A549 treated with AZD2906 at 1 μM for 4 hours (cell line): ENCODE results near the gene ZSWIM4. TPM values are rescaled to one million over a fixed set of nuclear protein-coding genes. Genes with fewer than 3 reads are reported as not detected.

Source experiments
- total RNA-seq: library from RNA; stranded (reverse); fragments of 200-300 nt; extraction: Qiagen RNA extraction; gene quantifications from 5 replicates; pipeline ENCODE4 v1.2.3, GENCODE V29; 2022

ZSWIM4 gene
- 2.4 to 3.6 TPM (median 3.5 TPM) in 5 replicates for total RNA-seq

DNA sequence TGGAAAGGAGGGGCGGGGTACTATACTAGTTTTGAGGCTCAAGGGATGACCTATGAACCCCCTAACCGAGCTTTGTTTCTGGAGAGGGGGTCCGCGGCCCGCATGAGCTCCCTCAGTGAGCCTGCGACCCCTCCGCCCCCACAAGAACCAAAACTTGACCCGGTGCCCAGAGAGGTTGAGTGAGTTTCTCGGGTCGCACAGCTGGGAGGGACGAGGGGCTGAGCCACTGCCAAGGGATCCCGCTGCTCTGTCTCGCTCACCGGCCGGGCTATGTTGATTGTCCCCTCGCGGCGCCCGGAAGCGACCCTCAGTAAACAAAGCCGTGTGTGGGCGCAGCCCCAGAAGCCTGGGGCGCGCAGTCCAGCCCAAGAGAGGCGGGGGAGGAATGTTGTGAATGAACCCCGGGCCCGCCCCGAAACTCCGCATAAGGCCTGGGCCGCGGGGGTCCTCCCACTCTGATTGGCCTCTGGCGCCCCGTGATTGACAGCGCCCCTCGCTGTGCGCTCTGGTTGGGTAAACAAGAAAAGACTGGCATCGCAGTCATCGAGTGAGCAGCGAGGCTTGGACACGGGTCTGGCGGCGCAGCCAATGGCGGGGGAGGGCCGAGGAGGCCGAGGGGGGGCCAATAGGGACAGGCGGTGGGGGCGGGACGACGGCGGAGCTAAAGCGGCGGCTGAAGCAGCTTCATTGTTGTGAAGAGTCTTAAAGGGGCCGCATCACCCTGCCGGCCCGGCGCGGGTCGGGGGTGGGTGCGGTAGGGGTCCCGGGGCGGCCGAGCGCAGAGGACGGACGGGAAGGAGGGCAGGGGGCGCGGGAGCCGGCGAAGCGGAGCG is at the start of gene ZSWIM4:
ZSWIM4 (plus strand) TSS at position 687 of the 833 bp plus-strand sequence. CDS start 206 bp downstream, outside the sequence.

DNA sequence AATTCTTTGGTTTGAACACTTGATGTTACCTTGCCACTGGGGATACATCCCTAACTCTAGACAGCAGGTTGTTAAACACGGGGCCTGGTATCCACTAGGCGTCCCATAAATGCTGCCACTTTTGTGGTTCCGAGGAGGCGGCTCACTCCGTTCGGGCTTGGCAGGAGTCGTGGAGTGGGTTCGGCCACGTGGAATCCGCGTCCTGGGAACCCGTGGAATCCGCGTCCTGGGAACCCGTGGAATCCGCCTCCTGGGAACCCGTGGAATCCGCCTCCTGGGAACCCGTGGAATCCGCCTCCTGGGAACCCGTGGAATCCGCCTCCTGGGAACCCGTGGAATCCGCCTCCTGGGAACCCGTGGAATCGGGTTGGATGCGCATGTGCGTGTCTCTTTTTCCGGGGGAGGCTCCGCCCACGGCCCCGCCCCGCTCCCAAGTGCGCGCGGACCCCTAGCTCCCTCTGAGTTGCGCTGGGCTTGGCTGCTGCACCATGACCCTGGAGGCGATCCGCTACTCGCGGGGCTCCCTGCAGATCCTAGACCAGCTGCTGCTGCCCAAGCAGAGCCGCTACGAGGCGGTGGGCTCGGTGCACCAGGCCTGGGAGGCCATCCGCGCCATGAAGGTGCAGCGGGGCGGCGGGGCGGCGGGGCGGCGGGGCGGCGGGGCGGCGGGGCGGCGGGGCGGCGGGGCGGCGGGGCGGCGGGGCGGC is 31.0 kb upstream of the ZSWIM4 start, which contains the start of gene MRI1:
MRI1 (plus strand) TSS at position 422 of the 707 bp plus-strand sequence; CDS start at position 489, 67 bp downstream.

DNA sequence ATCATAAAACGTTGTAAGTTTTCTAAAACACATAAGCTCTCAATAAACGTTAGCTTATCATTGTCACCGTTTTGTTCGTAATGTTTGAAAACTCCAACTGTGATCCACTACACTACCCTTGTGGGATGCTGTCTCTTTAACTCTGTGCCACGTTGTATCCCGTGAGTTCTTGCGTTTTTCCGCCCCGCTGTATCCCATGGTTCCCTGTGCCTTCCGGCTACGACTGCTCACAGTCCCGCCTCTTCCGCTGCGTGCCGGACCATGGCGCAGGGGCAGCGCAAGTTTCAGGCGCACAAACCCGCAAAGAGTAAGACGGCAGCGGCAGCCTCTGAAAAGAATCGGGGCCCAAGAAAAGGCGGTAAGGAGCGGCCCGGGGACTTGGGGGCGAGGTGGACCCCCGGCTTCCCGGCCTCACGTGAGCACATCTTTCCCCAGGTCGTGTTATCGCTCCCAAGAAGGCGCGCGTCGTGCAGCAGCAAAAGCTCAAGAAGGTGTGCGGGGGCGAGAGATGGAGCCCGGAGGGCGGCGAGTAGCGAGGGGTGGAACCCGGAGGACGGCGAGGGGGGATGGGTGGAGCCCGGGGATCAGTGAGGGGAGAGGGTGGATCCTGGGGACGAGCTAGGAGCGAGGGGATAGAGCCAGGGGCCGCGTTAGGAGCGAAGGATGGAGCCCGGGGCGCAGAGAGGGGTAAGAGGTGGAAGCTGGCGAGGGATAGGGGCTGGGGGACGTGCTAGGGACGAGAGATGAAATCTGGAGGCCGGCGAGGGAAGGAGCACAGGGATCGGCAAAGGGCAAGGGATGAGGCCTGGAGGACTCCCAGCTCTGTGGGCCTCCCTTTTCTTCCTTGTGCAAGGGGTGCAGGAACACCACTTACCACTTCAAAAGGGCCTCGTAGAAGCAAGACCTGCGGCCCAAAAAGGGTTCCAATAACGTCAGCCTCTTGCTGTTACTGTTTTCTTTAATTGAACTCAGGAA is 20.7 kb upstream of the ZSWIM4 start, which contains the start of gene C19orf53:
C19orf53 (plus strand) TSS at position 240 of the 975 bp plus-strand sequence; CDS start at position 262, 22 bp downstream.

DNA sequence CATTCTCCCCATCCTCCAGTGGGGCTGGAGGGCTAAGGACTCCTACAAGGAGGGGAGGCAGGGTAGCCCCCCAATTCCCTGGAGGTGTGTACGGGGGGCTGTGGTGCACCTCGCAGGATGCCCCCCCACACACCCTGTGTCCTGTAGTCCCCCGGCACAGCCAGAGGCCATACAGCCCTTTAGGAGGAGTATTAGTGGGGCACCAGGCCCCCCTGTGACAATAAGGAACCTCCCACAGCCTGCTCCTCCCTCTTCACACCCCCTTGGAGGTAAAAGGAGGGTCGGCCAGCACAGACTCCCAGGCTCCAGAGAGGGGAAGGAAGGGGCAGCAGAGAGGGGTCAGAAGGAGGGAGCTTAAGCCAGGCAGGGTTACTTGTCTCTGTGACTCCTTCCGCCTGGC is 81.6 kb downstream of the ZSWIM4 start, which contains the start of gene NANOS3:
NANOS3 (plus strand) TSS at position 301 of the 400 bp plus-strand sequence. CDS start 115 bp downstream, outside the sequence.

Other genes starting within 250 kb of the ZSWIM4 start
- 8.9 to 13.3 TPM (median 12.2 TPM) in 5 replicates for gene MRI1, start 30.9 kb upstream of the ZSWIM4 start, total RNA-seq
- gene C19orf53, start 21.0 kb upstream of the ZSWIM4 start, total RNA-seq = 132 to 208 TPM (median 201 TPM) in 5 replicates
- 2.1 to 3.6 TPM (median 2.8 TPM) in 5 replicates for gene NANOS3, start 81.7 kb downstream of the ZSWIM4 start, total RNA-seq
- gene BRME1, start 110.7 kb downstream of the ZSWIM4 start, total RNA-seq = 0.34 to 0.57 TPM (median 0.46 TPM) in 4 of 5 replicates, not detected in the other
- 7.7 to 9.5 TPM (median 9.3 TPM) in 5 replicates for gene CC2D1A, start 110.8 kb downstream of the ZSWIM4 start, total RNA-seq
- gene PODNL1, start 143.0 kb downstream of the ZSWIM4 start, total RNA-seq = 0.65 to 1.6 TPM (median 1.4 TPM) in 5 replicates
- gene DCAF15, start 157.1 kb downstream of the ZSWIM4 start, total RNA-seq = 14.7 to 24.0 TPM (median 20.5 TPM) in 5 replicates
- 3.2 to 5.4 TPM (median 4.8 TPM) in 5 replicates for gene RFX1, start 210.9 kb downstream of the ZSWIM4 start, total RNA-seq
- gene RLN3, start 232.7 kb downstream of the ZSWIM4 start, total RNA-seq = not detected in 5 replicates
- gene IL27RA, start 236.3 kb downstream of the ZSWIM4 start, total RNA-seq = 8.4 to 10.7 TPM (median 9.2 TPM) in 5 replicates